GM18858 (cell line): ENCODE results near the gene KCNQ5.
"Not testable (repeated sequence)": the region's sequence is repeated elsewhere in the genome, so short reads cannot be mapped to it uniquely, and the experiment has no call there.

Source experiments
- ATAC-seq: cut with Tn5 transposase; IDR thresholded peaks from one replicate; pipeline ENCODE4 v1.9.1; 2021; ENCODE audit not compliant: unreplicated experiment

KCNQ5 gene

DNA sequence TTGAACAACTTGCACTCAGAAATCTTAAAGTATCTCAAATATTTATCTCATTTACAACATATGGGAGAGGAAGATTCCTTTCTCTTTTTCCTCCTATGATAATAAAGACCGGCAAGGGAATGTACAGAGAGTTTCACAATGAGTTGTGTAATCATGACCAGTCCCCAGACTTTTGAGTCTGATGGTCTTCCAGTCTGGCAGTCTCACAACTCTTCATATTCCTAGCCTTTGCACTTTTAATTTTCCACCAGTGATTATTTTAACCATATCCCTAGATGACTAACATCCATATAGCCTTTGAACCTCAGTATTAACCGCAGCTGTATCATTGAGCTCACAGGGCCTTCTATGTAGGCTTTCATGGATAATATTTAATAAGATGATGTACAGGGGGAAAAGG lies 324.9 kb downstream of the KCNQ5 start:
- no peak for ATAC-seq

DNA sequence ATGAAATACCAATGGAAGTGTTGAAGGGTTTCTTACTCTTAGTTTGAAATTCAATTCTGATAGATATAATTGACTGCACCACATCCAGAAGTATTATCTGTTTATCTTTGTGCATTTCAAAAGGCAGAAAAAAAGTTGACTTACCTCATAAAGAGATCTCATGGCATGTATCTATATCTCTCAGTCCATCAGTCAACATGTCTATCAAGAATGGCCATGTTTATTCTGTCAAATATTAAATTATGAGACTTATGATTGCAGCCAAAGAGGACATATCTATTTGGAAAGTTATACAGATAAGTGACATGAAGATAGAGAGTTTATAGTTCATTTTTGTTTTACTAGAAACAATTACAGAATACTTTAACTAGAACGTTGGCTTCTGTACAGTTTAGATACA lies 325.7 kb downstream of the KCNQ5 start:
- ATAC-seq = no peak

DNA sequence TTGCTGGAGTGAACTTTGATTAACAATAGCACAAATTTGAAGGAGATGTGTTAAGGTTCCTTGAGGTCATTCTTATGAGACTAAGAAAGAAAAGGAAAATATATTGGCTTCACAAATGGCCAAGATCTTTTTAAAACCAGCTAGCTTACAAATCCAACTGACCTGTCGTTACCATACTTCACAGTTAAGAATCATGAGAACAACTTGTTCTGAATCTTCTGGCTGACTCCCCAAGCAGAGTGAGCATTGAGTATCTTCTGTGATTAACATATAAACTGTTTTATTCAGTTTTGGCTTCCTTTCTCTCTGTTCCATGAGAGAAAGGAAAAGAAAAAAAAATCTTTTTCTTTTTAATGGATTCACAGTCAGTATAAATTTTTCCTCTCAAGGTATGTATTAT lies 326.3 kb downstream of the KCNQ5 start:
- ATAC-seq = no peak

DNA sequence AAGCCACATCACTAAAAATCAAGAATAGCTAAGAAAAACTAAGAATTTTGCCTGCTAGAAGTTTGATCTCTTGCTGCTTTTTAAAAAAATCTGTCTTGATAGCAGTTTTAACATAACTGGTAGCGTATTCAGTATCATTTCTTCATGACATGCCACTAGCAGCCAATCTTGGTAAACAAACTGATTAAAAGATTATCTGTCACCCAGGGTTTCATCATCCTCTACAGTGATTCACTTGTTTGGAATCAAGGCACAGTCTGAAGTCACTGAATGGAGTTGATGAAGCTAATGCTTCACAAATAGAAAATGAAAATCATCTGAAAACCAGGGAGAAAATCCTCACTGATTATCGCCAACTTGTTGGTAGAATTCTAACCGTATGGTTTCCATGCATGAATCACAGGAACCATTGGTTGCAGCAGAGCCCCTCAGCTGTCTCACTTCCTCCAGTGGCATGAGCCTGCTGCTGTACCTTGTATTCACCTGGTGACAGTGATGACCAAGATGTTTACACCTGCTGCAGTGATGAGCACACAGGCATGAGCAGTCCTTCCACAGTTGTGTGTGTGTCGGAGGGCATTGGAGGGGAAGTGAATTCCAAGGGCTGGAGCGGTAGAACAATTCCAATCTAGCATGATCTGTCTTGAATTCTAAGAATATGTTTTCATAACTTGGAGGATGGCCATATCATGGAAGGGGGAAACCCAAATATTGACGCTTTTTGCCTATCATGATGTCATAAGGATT lies 328.4 kb downstream of the KCNQ5 start:
- no peak for ATAC-seq

DNA sequence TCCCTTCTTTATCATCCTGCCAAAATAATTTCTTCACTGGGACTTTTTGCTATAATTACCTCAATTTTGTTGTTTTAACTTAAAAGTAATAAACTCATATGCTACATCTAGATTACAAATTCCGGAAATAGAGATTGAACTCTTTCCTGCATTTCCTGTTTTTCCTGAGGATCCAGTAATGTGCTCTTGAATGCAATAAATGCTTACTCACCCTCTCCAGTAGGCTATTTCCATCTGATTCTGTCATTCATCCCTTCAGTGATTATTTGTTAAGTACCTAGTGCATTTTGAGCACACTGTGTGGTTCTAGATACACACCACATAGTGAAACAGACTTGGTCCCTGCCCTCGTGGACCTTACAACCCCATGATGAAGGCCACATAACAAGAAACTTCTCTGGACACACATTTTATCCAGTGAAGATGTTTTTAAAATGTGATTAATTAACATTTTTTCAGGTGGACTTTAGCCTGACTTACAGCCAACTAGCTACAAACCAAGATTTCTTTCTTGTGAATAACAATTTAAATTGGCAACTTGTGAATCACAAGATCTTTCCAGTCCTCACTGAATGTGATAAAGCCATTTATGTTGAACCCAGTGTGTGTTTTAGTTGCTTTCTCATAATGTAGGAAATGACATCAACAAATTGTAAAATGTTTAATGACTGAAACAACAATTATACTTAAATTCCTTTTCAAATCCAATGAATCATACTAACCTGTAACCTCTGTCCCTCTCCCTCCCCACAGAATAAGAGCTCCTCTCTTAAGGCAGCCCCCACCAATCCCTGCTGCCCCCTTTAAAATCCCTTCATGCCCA lies 331.2 kb downstream of the KCNQ5 start:
- no peak for ATAC-seq

DNA sequence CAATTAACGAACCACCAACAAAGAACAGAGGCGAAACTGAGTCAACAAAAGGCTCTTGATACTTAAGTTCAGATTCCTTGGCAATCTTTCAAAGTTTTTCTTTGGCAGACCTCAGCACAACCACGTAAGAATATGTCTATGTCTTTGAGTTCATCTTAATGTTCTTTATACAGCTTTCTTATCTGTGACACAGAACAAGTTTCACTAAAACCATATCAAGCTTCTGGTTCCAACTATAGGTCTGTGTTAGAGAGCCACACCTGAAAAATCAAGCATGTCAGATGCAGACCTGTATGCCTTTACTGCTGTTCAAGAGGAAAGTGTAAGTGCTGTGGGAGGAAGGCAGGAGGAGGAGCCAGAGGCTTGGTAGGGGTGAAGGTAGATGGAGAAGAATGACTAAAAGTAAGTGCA lies 332.1 kb downstream of the KCNQ5 start:
- no peak for ATAC-seq

DNA sequence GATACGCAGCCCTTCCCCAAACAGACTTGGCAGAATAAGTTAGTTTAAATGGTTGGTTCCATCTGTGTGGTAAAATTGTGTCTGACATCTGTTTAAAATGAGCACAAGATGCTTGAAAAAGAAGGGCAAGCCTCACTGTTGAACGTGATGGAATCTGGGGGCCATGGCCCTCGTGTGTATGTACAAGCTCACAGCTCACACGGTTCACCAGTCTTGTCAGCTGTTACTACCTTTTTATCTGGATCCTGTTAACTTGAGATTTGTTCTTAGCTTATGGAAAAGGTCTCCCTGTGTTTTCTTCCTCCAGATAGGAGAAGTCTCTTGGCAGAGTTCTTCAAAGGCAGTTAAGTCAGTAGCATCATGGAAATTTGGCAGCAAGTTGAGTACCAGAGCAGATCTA lies 332.9 kb downstream of the KCNQ5 start:
- ATAC-seq = no peak

DNA sequence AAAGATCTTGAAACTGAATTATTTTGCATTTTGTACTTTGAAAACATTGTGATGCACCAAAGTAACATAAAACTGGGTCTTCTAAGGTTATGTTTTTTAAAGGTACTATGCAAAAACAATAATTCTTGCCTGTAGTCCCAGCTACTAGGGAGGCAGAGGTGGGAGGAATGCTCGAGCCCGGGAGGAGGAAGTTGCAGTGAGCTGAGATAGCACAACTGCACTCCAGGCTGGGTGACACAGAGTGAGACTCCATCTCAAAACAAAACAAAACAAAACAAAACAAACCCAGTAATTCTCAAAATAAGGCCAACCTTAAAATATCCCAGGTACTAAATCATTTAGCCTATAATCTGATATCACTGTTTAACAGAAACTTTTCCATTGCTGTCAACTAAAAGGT lies 333.8 kb downstream of the KCNQ5 start:
- ATAC-seq = no peak

DNA sequence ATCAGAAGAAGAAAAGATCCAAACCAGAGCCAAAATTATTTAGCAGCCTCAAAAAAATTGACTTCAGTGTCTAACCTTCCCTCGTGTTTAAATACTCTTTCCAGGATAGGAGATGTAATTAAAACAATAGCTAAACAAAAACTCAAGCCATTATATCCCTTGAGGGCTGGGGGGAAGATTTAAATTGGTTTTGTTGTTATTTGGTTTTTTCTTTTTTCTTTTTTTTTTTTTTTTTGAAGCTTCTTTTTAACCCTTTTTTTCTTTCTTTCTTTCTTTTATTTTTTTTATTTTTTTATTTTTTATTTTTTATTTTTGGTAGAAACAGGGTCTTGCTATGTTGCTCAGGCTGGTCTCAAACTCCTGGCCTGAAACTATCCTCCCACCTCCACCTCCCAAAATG lies 334.4 kb downstream of the KCNQ5 start:
- ATAC-seq = no peak

DNA sequence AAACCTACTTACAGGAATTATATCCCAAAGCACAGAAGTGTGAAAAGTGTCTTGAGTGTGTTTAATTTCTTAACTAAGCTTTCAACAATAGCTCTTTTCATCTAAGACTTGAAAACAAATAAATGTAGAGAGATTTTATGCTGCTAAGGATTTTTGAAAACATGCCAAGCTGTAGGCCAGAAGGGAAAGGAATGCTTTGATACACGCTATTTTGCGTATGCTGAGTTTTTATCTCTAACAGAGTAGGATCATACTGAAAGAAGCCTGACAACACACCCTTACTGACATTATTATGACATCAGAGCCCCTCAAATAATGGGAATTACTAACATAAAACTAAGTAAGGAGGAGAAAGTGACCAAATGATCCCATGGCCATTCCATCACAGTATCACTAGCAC lies 338.0 kb downstream of the KCNQ5 start:
- ATAC-seq = no peak

- ATAC-seq = no peak
These were observed 342.1 kb downstream of the KCNQ5 start for GRCh38 chr6:72963946-72964345.

DNA sequence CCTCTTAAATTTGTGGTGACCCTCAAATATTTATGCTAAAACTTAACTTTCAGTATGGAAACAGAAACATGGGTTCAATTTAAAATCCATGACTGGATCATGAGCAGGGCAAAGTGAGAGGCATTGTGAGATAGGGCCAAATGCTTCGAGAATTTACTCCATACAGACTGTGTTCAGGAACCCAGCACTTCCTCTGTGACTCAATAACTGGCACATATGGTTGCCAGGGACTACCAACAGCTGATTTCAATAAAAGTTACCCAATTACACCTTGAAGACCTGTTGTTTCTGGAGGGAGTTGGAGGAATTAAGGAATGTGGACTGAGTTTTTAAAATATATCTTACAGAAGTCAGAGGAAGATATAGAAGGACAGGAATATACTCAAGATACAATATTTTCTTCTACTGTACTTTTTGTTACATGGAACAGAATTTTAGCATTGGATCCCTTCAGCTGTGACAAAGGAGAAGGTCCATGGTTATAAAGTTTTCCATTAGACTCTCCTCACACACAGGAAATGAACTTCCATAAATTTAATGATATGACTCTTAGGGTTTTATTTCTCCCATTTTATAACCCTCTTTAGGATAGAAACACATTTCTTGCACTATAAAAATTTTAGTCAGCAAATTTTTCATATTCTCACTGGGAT lies 344.9 kb downstream of the KCNQ5 start:
- no peak for ATAC-seq

DNA sequence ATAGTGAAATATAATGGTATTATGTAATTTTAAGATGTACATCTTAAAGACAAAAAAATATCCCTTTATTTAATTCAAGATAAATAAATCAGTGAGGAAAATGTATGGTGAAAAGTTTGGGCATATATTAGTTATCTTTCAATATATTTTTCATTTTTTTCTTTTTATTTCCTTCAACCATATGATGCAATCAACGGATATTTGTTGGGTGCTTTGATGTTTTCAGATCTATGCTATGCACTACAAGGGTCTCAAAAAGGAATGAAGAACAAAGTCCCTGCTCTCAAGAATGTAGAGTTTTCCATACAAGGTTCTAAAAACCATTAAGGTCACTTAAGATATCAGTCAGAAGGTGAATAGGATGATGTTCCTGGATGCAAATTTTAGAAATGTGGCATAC lies 345.5 kb downstream of the KCNQ5 start:
- ATAC-seq = no peak

GRCh38 chr6:72968704-72969103 lies 346.8 kb downstream of the KCNQ5 start:
- no peak for ATAC-seq

GRCh38 chr6:72969666-72970065 lies 347.8 kb downstream of the KCNQ5 start:
- no peak for ATAC-seq

GRCh38 chr6:72972579-72972978 lies 350.7 kb downstream of the KCNQ5 start:
- no peak for ATAC-seq

DNA sequence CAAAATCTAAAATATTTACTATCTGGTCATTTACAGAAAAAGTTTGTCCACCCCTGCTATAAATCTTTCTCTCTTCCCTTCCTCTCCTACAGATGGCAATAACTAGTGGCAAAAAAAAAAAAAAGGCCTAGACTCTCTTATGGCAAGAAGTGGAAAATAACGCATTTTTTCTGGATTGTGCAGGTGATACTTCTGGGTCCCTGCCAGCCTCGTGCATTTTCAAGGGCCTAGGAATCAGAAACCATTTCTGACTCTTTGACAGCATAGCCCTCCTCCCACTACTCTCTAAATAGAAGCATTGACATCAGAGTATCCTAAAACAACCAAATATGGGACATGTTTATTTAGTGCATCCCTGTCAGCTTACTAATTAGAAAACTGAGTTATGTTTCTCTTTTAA lies 352.4 kb downstream of the KCNQ5 start:
- no peak for ATAC-seq

GRCh38 chr6:72975352-72975752 lies 353.5 kb downstream of the KCNQ5 start:
- ATAC-seq = peak; percentile 37

DNA sequence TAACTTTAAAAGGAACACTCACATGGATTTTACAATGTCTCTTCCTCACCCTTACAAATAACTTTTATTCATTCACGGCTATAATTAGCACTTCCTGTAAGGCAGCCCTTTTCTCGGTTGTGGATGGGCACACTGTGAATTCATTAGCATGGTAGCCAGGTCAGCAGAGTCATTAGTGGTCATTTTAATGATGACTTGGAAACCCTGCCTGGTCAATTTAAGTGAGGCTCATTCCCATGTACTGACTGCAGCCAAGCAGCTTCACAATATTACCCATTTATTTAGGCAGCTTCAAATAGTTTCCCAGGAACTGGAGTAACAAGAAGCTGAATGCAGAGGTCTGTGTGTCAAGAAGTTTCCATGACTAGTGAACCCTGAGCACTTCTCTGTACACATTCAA lies 354.6 kb downstream of the KCNQ5 start:
- ATAC-seq = peak; percentile 9

DNA sequence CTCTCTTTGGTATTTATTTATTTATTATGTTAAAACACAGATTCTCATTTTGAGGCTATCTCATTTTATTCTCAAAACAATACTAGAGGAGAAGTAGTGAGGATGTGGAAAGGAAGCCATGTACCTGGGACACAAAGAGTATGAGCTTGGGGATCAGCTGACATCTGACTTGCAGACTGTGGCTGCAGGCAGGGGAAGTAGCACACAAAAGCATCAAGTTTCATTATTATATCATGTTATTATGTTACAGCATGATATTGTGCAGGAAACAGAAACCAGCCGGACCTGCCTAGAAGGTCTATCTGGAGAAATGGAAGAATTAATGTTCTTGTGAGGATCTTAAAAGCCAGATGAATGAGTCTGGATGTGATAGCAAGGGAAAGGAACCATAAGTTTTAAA lies 355.2 kb downstream of the KCNQ5 start:
- peak; percentile 91 for ATAC-seq

DNA sequence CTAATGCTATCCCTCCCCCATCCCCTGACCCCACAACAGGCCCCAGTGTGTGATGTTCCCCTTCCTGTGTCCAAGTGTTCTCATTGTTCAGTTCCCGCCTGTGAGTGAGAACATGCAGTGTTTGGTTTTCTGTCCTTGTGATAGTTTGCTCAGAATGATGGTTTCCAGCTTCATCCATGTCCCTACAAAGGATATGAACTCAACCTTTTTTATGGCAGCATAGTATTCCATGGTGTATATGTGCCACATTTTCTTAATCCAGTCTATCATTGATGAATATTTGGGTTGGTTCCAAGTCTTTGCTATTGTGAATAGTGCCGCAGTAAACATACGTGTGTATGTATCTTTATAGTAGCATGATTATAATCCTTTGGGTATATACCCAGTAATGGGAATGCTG lies 356.9 kb downstream of the KCNQ5 start:
- ATAC-seq = not testable (repeated sequence)
